Smooth muscle cell (in vitro differentiated cells): ENCODE measurements around the gene EXOSC2. TPM values are rescaled to one million over a fixed set of nuclear protein-coding genes. Genes with fewer than 3 reads are reported as not detected.

Source experiments
- DNase-seq: peaks from one replicate; lab custom pipeline; 2025; ENCODE audit not compliant: unreplicated experiment; lab: John Stamatoyannopoulos, UW
- H2AFZ ChIP-seq: fragments of 200-600 bp; sonication (generic); 2 replicates; pipeline ENCODE4 v1.6.0; 2016; ENCODE audit warnings: antibody characterized with exemption, low read depth, mild to moderate bottlenecking
- H3F3A ChIP-seq: fragments of 200-600 bp; sonication (generic); 2 replicates; pipeline ENCODE4 v1.6.0; 2017; ENCODE audit warnings: antibody characterized with exemption, low read depth
- H3K27ac ChIP-seq: fragments of 200-600 bp; sonication (generic); 2 replicates; pipeline ENCODE4 v1.5.1; 2016; ENCODE audit warnings: low read depth, mild to moderate bottlenecking
- H3K27me3 ChIP-seq: fragments of 200-600 bp; sonication (generic); 2 replicates; pipeline ENCODE4 v1.6.1; 2016; ENCODE audit warnings: low read depth, mild to moderate bottlenecking
- H3K36me3 ChIP-seq: fragments of 200-600 bp; sonication (generic); 2 replicates; pipeline ENCODE4 v1.5.1; 2016; ENCODE audit warnings: low read depth
- H3K4me1 ChIP-seq: fragments of 200-600 bp; sonication (generic); 2 replicates; pipeline ENCODE4 v1.5.1; 2016; ENCODE audit warnings: low read depth
- H3K4me2 ChIP-seq: fragments of 200-600 bp; sonication (generic); 2 replicates; pipeline ENCODE4 v1.6.0; 2016; ENCODE audit warnings: mild to moderate bottlenecking
- H3K4me3 ChIP-seq: fragments of 200-600 bp; sonication (generic); 2 replicates; pipeline ENCODE4 v1.5.1; 2016; ENCODE audit warnings: mild to moderate bottlenecking
- H3K79me2 ChIP-seq: fragments of 200-600 bp; sonication (generic); 2 replicates; pipeline ENCODE4 v1.6.0; 2016; ENCODE audit warnings: low read depth, mild to moderate bottlenecking
- H3K9ac ChIP-seq: fragments of 200-600 bp; sonication (generic); 2 replicates; pipeline ENCODE4 v1.6.0; 2016; ENCODE audit warnings: low read depth
- H3K9me3 ChIP-seq: fragments of 200-600 bp; sonication (generic); replicated peaks from 2 replicates; pipeline ENCODE4 v1.5.1; 2016; ENCODE audit warnings: low read depth
- H4K20me1 ChIP-seq: fragments of 200-600 bp; sonication (generic); 2 replicates; pipeline ENCODE4 v1.6.0; 2016; ENCODE audit warnings: low read depth
- WGBS: methylation state at CpG from one replicate; pipeline ENCODE4 v1.1.7; 2016; ENCODE audit warnings: low lambda C conversion rate; 5-methylcytosine and 5-hydroxymethylcytosine counted together
- polyA plus RNA-seq: library from polyadenylated mRNA; unstranded; fragments of >200 nt; fragmentation: Nextera tagmentation; extraction: Ambion mirVana; gene quantifications from 2 replicates; pipeline ENCODE4 v1.2.1, GENCODE V29; 2016
- total RNA-seq: library from RNA; depleted of rRNA; stranded (reverse); fragments of >200 nt; gene quantifications from 2 replicates; pipeline ENCODE4 v1.2.3, GENCODE V29; 2014
- TF ChIP-seq, protein P1 (sequence below): fragments of 200-600 bp; sonication (generic); IDR thresholded peaks from 2 replicates; pipeline ENCODE4 v1.5.1; 2017; ENCODE audit warnings: borderline replicate concordance, mild to moderate bottlenecking, antibody characterized with exemption; ENCODE audit not compliant: insufficient read depth, poor library complexity, severe bottlenecking

Gene EXOSC2
- total and polyA plus RNA-seq, 2 experiments from 2014 or later, result 14.7 to 15.8 TPM

DNA sequence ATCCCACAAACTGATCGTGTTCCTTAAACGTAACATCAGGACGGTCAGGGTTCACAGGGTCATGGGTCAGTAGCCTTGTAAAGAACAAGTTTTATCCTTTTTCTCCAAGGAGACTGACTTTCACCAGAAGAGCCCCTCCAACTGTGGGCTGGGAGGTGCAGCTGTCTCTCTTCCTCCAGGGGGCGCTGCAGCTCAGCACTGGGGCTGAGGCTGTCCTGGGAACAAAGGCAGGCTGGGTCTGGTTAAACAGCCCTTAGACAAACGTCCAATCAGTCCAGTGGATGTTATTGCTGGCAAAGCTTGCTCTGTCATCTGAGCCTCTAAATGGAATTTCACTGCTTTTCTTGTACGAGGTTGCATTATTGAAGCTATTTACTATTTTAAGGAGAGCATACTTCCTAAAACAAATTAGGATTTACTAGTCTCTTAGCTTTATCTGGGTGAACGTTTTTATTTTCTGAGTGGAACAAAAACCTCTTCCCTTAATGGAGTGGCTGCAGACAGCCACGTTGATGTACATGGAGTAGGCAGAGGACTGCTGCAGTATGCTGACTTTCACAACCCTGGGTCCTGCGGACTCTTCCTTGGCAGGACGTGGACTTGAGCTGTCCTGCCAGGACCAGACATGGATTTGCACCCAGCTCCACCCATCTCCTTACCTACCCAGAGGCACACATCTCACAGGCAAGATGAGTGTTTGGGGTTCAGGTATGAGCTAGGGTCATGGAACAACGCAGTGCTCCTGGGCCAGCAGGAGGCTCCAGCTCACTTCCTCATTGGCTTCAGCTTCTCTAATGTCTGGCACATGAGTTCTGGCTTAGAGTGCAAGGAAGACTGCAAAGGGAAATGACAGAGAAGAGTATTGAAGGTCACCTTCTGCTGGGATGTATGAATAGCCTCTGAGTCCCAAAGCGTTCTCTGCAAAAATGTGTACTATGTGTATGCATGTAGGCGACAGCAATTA, 7.8 kb downstream of the EXOSC2 start:
- Histone ChIP-seq H3K4me3 (no peak overlapping the region), H3K4me1 (no peaks in the 10 kb centered on the region), H3K27me3 (no peaks in the 10 kb centered on the region), H3K9me3 (no peaks in the 10 kb centered on the region), H3K79me2 (no peaks in the 10 kb centered on the region), H3K9ac (no peak overlapping the region), H2AFZ (no peak overlapping the region), H3F3A (no peaks in the 10 kb centered on the region), H3K36me3 (peaks cover 3% of the 10 kb centered on the region), H3K4me2 (no peak overlapping the region), H4K20me1 (peaks cover 14% of the 10 kb centered on the region), H3K27ac (no peak overlapping the region)
- 74% methylated on average over 12 of the region's 13 CpGs for WGBS
- peak; percentile 15 for DNase-seq
- TF ChIP-seq, protein P1, sequence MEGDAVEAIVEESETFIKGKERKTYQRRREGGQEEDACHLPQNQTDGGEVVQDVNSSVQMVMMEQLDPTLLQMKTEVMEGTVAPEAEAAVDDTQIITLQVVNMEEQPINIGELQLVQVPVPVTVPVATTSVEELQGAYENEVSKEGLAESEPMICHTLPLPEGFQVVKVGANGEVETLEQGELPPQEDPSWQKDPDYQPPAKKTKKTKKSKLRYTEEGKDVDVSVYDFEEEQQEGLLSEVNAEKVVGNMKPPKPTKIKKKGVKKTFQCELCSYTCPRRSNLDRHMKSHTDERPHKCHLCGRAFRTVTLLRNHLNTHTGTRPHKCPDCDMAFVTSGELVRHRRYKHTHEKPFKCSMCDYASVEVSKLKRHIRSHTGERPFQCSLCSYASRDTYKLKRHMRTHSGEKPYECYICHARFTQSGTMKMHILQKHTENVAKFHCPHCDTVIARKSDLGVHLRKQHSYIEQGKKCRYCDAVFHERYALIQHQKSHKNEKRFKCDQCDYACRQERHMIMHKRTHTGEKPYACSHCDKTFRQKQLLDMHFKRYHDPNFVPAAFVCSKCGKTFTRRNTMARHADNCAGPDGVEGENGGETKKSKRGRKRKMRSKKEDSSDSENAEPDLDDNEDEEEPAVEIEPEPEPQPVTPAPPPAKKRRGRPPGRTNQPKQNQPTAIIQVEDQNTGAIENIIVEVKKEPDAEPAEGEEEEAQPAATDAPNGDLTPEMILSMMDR, result peak; percentile 94

DNA sequence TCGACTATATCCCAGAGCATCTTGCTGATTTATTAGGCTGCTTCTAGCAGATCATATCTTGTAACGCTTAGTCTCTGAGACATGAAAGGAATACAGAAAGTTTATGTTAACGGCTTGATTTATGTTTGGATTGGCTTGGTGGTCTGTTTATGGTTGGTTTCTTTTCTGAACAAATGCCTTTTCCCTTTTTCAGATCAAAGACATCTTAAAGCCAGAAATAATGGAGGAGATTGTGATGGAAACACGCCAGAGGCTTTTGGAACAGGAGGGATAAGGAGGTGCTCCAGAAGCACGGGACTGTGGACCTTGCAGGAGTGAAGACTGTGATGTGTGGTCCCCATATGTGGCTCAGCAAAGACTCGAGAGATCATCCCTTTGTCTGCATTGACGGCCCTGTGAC, 9.9 kb downstream of the EXOSC2 start:
- Histone ChIP-seq H3F3A (peaks cover 5% of the 10 kb centered on the region), H3K9me3 (no peaks in the 10 kb centered on the region), H3K4me2 (no peak overlapping the region), H3K27me3 (no peaks in the 10 kb centered on the region), H3K27ac (no peak overlapping the region), H3K4me3 (no peak overlapping the region), H4K20me1 (peaks cover 9% of the 10 kb centered on the region), H3K9ac (no peak overlapping the region), H3K4me1 (no peaks in the 10 kb centered on the region), H3K36me3 (peaks cover 3% of the 10 kb centered on the region), H2AFZ (no peak overlapping the region), H3K79me2 (no peaks in the 10 kb centered on the region)
- no peak for DNase-seq
- WGBS, result 89% methylated on average over 7 of the region's 7 CpGs
- TF ChIP-seq, protein P1, result no peak

DNA sequence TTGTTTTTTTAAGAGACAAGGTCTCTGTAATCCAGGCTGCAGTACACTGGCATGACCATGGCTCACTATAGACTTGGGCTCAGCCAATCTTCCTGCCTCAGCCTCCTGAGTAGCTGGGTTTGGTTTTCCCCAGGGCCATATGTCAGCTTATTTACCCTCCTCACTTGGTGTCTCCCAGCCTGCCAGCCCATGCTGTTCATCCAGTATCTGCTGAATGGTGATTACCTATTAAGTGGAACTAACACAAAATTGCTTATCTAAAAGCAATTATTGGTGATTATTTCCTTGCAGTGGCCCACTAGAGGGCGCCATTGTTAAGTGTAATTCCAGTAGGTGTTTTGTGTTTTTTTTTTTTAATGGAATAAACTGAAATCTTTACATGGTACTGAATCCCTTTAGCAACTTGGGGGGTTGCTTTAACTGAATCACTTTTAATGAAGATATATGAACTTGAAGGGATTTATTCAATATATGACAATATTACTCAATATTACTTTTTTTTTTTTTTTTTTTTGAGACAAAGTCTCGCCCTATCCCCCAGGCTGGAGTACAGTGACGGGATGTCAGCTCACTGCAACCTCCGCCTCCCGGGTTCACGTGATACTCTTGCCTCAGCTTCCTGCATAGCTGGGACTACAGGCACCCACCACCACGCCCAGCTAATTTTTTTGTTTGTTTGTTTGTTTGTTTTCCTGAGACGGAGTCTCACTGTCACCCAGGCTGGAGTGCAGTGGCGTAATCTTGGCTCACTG, 13.8 kb downstream of the EXOSC2 start:
- no peaks in the 10 kb centered on the region for H3K4me1 ChIP-seq

More for the DNA sequence above, 13.8 kb downstream of the EXOSC2 start:
- Histone ChIP-seq H3K9me3 (no peaks in the 10 kb centered on the region), H3K36me3 (peaks cover 3% of the 10 kb centered on the region), H2AFZ (no peak overlapping the region), H3K27ac (no peak overlapping the region), H3K27me3 (no peaks in the 10 kb centered on the region), H4K20me1 (no peaks in the 10 kb centered on the region), H3K9ac (no peak overlapping the region), H3K4me3 (no peak overlapping the region), H3K4me2 (no peak overlapping the region), H3K79me2 (no peaks in the 10 kb centered on the region), H3F3A (peaks cover 5% of the 10 kb centered on the region)
- TF ChIP-seq, protein P1, result peak; percentile 89
- 62% methylated on average over 9 of the region's 9 CpGs for WGBS
- DNase-seq, result no peak
